Purkinje cell (primary cell): ENCODE measurements around the gene CD1B. TPM values are rescaled to one million over a fixed set of nuclear protein-coding genes. Genes with fewer than 3 reads are reported as not detected.

Experiments used
- polyA plus RNA-seq: library from polyadenylated mRNA; unstranded; fragments of >200 nt; fragmentation: Nextera tagmentation; gene quantifications from 2 replicates; pipeline ENCODE4 v1.2.1, GENCODE V29; 2014

The CD1B gene
- polyA plus RNA-seq, result not detected in 2 replicates

GRCh38 chr1:158331481-158332150 lies at the start of gene CD1B:
TSS of gene CD1B (minus strand) at chr1:158331531. CDS start at chr1:158331423, 108 bp downstream.

DNA sequence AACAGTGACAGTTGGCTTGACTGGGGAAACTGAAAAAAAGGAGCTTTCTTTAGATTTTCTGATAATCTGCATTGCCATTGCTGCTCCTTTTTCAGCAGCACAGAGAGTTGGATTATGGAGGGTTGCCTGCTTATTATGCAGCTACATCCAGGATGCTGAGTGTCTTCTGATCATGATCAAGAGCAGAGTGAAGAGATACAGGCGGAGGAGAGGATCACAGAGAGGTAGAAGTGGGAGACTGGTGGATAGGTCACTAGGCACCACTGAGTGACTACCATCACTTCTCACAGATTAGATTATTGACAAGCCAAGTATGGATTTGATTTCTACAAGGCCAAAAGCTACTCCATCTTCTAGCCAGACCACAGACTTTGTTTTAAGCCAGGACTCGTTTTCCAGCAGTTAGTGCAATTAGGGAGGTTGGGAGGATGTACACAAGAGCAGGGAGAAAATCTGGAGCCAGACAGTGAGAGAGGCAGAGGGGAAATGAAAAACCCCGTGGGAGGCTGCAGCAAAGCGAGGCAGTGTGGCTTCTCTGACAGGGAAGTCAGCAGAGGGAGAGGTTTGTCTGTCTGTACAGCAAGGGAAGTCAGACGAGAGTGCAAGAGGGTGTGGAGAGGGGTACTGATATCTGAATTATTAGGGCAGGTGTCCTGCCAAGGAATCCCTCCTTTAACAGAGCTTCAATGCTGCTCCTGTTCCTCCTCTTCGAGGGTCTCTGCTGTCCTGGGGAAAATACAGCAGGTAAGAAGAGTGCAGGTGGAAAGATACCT lies 22.2 kb upstream of the CD1B start, which contains the start of gene CD1E:
CD1E (plus strand) TSS at position 592 of the 773 bp plus-strand sequence; CDS start at position 687, 95 bp downstream.

DNA sequence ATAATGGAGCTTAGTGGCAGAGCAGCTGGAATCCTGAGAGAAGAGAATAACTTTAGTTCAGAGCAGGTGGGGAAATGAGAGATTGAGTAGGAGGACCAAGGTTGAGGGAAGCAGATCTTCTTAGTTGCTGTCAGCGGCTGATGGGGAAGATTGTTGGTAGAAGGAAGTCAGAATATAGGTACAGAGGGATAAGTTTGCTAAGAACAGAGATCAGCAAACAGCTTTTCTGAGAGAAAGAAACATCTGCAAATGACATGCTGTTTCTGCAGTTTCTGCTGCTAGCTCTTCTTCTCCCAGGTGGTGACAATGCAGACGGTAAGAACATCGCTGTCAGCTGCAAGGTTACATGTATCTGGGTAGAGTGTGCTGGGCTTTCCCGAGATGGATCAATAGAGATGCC lies 41.5 kb downstream of the CD1B start, which contains the start of gene CD1C:
CD1C (plus strand) TSS at position 113 of the 400 bp plus-strand sequence; CDS start at position 255, 142 bp downstream.

Other genes starting within 250 kb of the CD1B start
- 0.39 TPM in 1 of 2 replicates, not detected in the other for gene CD1D, start 150.6 kb downstream of the CD1B start, polyA plus RNA-seq
- gene CD1A, start 77.1 kb downstream of the CD1B start, polyA plus RNA-seq, result not detected in 2 replicates
- gene CD1C, start 41.6 kb downstream of the CD1B start, polyA plus RNA-seq, result not detected in 2 replicates
- not detected in 2 replicates for gene CD1E, start 22.4 kb upstream of the CD1B start, polyA plus RNA-seq
- not detected in 2 replicates for gene OR10T2, start 67.9 kb upstream of the CD1B start, polyA plus RNA-seq
- gene OR10K2, start 94.7 kb upstream of the CD1B start, polyA plus RNA-seq, result not detected in 2 replicates
- gene OR10K1, start 130.3 kb upstream of the CD1B start, polyA plus RNA-seq, result not detected in 2 replicates
- not detected in 2 replicates for gene OR10R2, start 140.7 kb upstream of the CD1B start, polyA plus RNA-seq
- not detected in 2 replicates for gene OR6Y1, start 222.9 kb upstream of the CD1B start, polyA plus RNA-seq
- gene OR6P1, start 239.0 kb upstream of the CD1B start, polyA plus RNA-seq, result not detected in 2 replicates
- gene OR10X1, start 248.4 kb upstream of the CD1B start, polyA plus RNA-seq, result not detected in 2 replicates